8988T (cell line): ENCODE data around the gene BIRC3.
"Not testable (repeated sequence)": the region's sequence is repeated elsewhere in the genome, so short reads cannot be mapped to it uniquely, and the experiment has no call there.

Experiments used
- DNase-seq: peaks from one replicate; pipeline ENCODE4 v3.0.0; 2011

Gene BIRC3

GRCh38 chr11:102330231-102330630, 12.9 kb downstream of the BIRC3 start:
- no peak for DNase-seq

GRCh38 chr11:102331341-102331740, 14.1 kb downstream of the BIRC3 start:
- DNase-seq, result no peak

- DNase-seq, result no peak
Observed at GRCh38 chr11:102332611-102332994, 15.3 kb downstream of the BIRC3 start.

- no peak for DNase-seq
Observed at GRCh38 chr11:102338479-102339010, 21.3 kb downstream of the BIRC3 start.

GRCh38 chr11:102341311-102341710, 24.0 kb downstream of the BIRC3 start:
- DNase-seq, result not testable (repeated sequence)

GRCh38 chr11:102341844-102342318, 24.6 kb downstream of the BIRC3 start:
- DNase-seq, result peak; percentile 41

GRCh38 chr11:102343809-102344208, 26.5 kb downstream of the BIRC3 start:
- DNase-seq, result no peak

- no peak for DNase-seq
Observed at GRCh38 chr11:102345904-102346303, 28.6 kb downstream of the BIRC3 start.

- no peak for DNase-seq
Observed at GRCh38 chr11:102346456-102346747, 29.1 kb downstream of the BIRC3 start.

GRCh38 chr11:102346748-102347461, 29.6 kb downstream of the BIRC3 start, which contains the start of gene BIRC2:
TSS of gene BIRC2 (plus strand) at chr11:102347214. CDS start at chr11:102349855, 2,641 bp downstream.
- peak; percentile 37 for DNase-seq

GRCh38 chr11:102347462-102348370, 30.4 kb downstream of the BIRC3 start:
- no peak for DNase-seq

- DNase-seq, result no peak
Observed at GRCh38 chr11:102357116-102357515, 39.8 kb downstream of the BIRC3 start.

- DNase-seq, result no peak
Observed at GRCh38 chr11:102359372-102359771, 42.1 kb downstream of the BIRC3 start.

GRCh38 chr11:102360681-102361080, 43.4 kb downstream of the BIRC3 start:
- no peak for DNase-seq

GRCh38 chr11:102361086-102362031, 44.1 kb downstream of the BIRC3 start:
- DNase-seq, result no peak

GRCh38 chr11:102364991-102365390, 47.7 kb downstream of the BIRC3 start:
- no peak for DNase-seq

GRCh38 chr11:102367364-102367763, 50.1 kb downstream of the BIRC3 start:
- no peak for DNase-seq

GRCh38 chr11:102368472-102368871, 51.2 kb downstream of the BIRC3 start:
- no peak for DNase-seq

GRCh38 chr11:102374633-102375424, 57.5 kb downstream of the BIRC3 start:
- not testable (repeated sequence) for DNase-seq

- no peak for DNase-seq
Observed at GRCh38 chr11:102375720-102376399, 58.6 kb downstream of the BIRC3 start.

- no peak for DNase-seq
Observed at GRCh38 chr11:102377891-102378290, 60.6 kb downstream of the BIRC3 start.
